DMS53 (cell line): Measurements from ENCODE around the gene ATP6V0D1.

Source experiments
- DNase-seq: peaks from one replicate; lab custom pipeline; 2025; lab: John Stamatoyannopoulos, UW

Gene ATP6V0D1

GRCh38 chr16:67393111-67393787, 87.7 kb downstream of the ATP6V0D1 start, which contains the start of gene TPPP3:
TSS of gene TPPP3 (minus strand) at chr16:67393498. CDS start at chr16:67391111, 2,387 bp downstream.
- DNase-seq = peak; percentile 92

GRCh38 chr16:67392301-67393059, 88.5 kb downstream of the ATP6V0D1 start:
- no peak for DNase-seq

DNA sequence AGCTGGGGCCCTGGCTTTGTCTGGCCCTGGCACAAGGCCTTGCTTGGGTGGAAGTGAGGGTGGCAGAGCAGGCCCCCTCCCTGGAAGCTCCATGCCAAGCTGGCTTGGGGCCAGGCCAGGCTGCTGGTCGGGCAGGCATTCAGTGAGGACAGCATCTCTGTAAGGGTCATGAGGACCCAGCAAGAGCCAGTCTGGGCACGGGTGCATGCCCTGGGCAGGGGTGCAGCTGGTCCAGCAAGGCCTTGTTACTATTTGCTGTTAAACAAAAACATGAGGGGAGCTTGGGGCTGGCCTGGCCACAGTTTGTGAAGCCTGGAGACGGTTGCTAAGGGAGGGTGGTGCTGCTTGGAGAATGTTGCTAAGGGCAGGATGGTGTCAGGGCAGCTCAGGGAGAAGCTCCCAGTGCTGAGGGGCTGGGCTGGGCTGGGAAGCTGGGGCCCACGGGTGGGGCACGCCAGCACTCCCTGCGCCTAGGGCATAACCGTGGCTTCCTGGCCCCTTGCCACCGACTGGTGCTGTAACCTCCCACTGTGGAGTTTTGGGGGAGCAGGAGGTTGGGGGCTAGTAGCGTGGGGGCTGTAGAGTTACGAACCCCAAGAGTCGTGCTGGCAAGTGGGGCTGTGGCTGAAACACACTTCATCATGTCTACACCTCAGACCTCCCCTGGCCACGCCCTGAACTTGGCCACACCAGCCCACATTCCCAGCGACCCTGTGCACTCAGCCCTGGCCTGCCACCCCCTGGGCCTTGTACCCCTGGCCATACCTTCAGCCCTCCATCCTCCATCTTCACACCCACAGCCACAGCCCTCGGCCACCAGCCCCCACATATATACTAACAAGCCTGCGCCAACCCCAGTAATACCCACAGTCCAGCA, 89.3 kb downstream of the ATP6V0D1 start:
- peak; percentile 59 for DNase-seq

- DNase-seq = no peak
Measured at GRCh38 chr16:67390816-67391423, 90.0 kb downstream of the ATP6V0D1 start.

GRCh38 chr16:67389911-67390815, 90.8 kb downstream of the ATP6V0D1 start:
- no peak for DNase-seq

DNA sequence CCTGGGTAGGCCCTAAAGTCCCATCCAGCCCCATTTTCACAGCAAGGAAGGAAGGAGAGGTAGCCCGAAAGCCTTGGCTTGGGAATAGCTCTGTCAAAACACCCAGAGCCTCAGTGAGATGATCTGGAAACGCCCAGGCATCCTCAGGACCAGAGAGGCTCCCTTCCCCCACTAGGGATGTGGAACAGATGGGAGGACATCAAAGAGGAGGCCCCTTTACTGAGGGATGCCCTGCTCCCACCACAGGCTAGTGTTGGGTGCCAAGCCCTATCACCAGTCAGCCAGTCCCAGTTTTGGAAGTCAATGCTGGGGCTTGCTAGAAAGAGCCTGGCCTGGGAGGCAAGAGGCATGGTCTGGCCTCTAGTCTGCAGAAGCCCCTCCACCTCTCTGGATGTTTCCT, 92.4 kb downstream of the ATP6V0D1 start:
- DNase-seq = no peak

GRCh38 chr16:67388191-67388590, 92.8 kb downstream of the ATP6V0D1 start:
- no peak for DNase-seq
